K562 (cell line): ENCODE data around the gene NLGN4X. TPM values are rescaled to one million over a fixed set of nuclear protein-coding genes. Genes with fewer than 3 reads are reported as not detected.

ENCODE experiments used
- ATAC-seq: fragments of 200-7000 bp; cut with Tn5 transposase; 3 replicates; pipeline ENCODE4 v1.9.1; 2020; ENCODE audit warnings: moderate library complexity
- BruUV-seq: library from RNA; stranded (reverse); fragments of 400-500 nt; replicated peaks from 2 replicates; lab custom pipeline; 2021; lab: Mats Ljungman, UMichigan
- CTCF ChIA-PET: fragments of 300-600 bp; formaldehyde crosslinking; extraction: SDS; loops from one replicate; lab custom pipeline; 2021; ENCODE audit warnings: low intra/inter-chr PET ratio; lab: Yijun Ruan, JAX
- POLR2A ChIA-PET: fragments of 300-600, 350-650 bp; sonication (Branson Sonifier 250); formaldehyde crosslinking; extraction: SDS; loops from one replicate; lab custom pipeline; 2021; ENCODE audit warnings: antibody characterized with exemption, inconsistent platforms; lab: Yijun Ruan, JAX
- DNase-seq, 4 experiments: peaks; one replicate each; pipeline versions ENCODE4 v3.0.0 to v3.0.0-alpha.2; 2011 to 2018; ENCODE audit warnings: low spot score in 3 of 4, mixed read lengths in 3 of 4; ENCODE audit errors: extremely low read depth in 1 of 4
- FAIRE-seq: peaks from 2 replicates; lab custom pipeline; 2011; peaks lifted over from hg19 to GRCh38; lab: Jason Lieb, UNC
- H2AFZ ChIP-seq: 2 replicates; pipeline ENCODE4 v1.6.0; 2011; ENCODE audit warnings: low read depth, low read length, control low read depth, inconsistent platforms
- H3K27ac ChIP-seq: fragments of 200-600 bp; 3 replicates; pipeline ENCODE4 v1.8.0; 2011; ENCODE audit warnings: low read depth, mild to moderate bottlenecking, control low read depth, inconsistent platforms, low read length, moderate library complexity, mixed read lengths; ENCODE audit errors: extremely low read depth
- H3K27me3 ChIP-seq, 2 experiments: fragments of 300-600 bp in 1 of 2; 2 replicates in 1 of 2; 3 replicates in 1 of 2; pipeline versions ENCODE4 v1.6.0 to v1.8.0; 2011; ENCODE audit warnings: inconsistent platforms in 2 of 2, low read length in 2 of 2, mild to moderate bottlenecking in 1 of 2, mixed read lengths in 1 of 2, moderate library complexity in 1 of 2; ENCODE audit not compliant: control insufficient read depth in 2 of 2, insufficient read depth in 2 of 2
- H3K36me3 ChIP-seq: fragments of 300-600 bp; 3 replicates; pipeline ENCODE4 v1.8.0; 2011; ENCODE audit warnings: mild to moderate bottlenecking, low read length, inconsistent platforms; ENCODE audit not compliant: control insufficient read depth, insufficient read depth
- H3K4me1 ChIP-seq, 2 experiments: fragments of 200-600 bp in 1 of 2; replicated peaks in 1 of 2; 2 replicates in 1 of 2; 3 replicates in 1 of 2; pipeline versions ENCODE4 v1.5.1 to v1.8.0; 2011; ENCODE audit warnings: inconsistent platforms in 2 of 2, low read length in 2 of 2, mild to moderate bottlenecking in 1 of 2, mixed read lengths in 1 of 2, moderate library complexity in 1 of 2; ENCODE audit not compliant: control insufficient read depth in 2 of 2, insufficient read depth in 2 of 2
- H3K4me2 ChIP-seq: 2 replicates; pipeline ENCODE4 v1.6.1; 2011; ENCODE audit warnings: low read length, control low read depth, inconsistent platforms, mixed read lengths; ENCODE audit not compliant: insufficient read depth
- H3K4me3 ChIP-seq: fragments of 200-600 bp; sonication (generic), shearing (Covaris generic); 2 replicates; pipeline ENCODE4 v1.5.1; 2016; ENCODE audit warnings: control low read depth, inconsistent platforms
- H3K79me2 ChIP-seq: fragments of 200-600 bp; 3 replicates; pipeline ENCODE4 v1.8.0; 2011; ENCODE audit warnings: low read length, inconsistent platforms; ENCODE audit not compliant: control insufficient read depth, insufficient read depth
- H3K9ac ChIP-seq, 2 experiments: 2 replicates each; pipeline versions ENCODE4 v1.6.0 to v1.6.1; 2011; ENCODE audit warnings: low read depth in 2 of 2, low read length in 2 of 2, control low read depth in 1 of 2, inconsistent platforms in 1 of 2, mild to moderate bottlenecking in 1 of 2, mixed read lengths in 1 of 2; ENCODE audit not compliant: insufficient read depth in 1 of 2
- H3K9me1 ChIP-seq: one replicate; pipeline ENCODE4 v1.6.0; 2011; ENCODE audit warnings: inconsistent platforms, mild to moderate bottlenecking, low read length, moderate library complexity; ENCODE audit not compliant: control insufficient read depth, insufficient read depth
- H3K9me3 ChIP-seq: replicated peaks from 2 replicates; pipeline ENCODE4 v1.5.1; 2011; ENCODE audit warnings: low read depth, low read length, inconsistent platforms; ENCODE audit not compliant: control insufficient read depth, insufficient read depth
- H4K20me1 ChIP-seq: replicated peaks from 2 replicates; pipeline ENCODE4 v1.6.1; 2011; ENCODE audit warnings: low read length, inconsistent platforms, mixed read lengths; ENCODE audit not compliant: control insufficient read depth, insufficient read depth
- DIDO1 ChIP-seq: fragments of 450-650 bp; IDR thresholded peaks from 2 replicates; pipeline ENCODE4 v1.6.1; 2016; ENCODE audit warnings: low read depth, missing biosample characterization, missing genetic modification characterization
- EHMT2 ChIP-seq: fragments of 450-650 bp; IDR thresholded peaks from 2 replicates; pipeline ENCODE4 v1.6.1; 2018; ENCODE audit warnings: antibody characterized with exemption
- EZH2 ChIP-seq: IDR thresholded peaks from 2 replicates; pipeline ENCODE4 v1.6.1; 2012; ENCODE audit warnings: low read depth, mild to moderate bottlenecking, inconsistent platforms, low read length, borderline replicate concordance
- GABPA ChIP-seq: fragments of 200-800 bp; sonication (Bioruptor generic); conservative IDR thresholded peaks from 2 replicates; pipeline ENCODE4 v1.6.1; 2016; ENCODE audit warnings: low read depth, missing genetic modification characterization, missing compliant biosample characterization
- HES1 ChIP-seq: fragments of 450-650 bp; IDR thresholded peaks from 2 replicates; pipeline ENCODE4 v1.6.1; 2016; ENCODE audit warnings: low read depth, mild to moderate bottlenecking, moderate library complexity
- NCOA2 ChIP-seq, 2 experiments: fragments of 450-650 bp; IDR thresholded peaks; 2 replicates each; pipeline ENCODE4 v1.6.1; 2018; ENCODE audit warnings: mild to moderate bottlenecking in 2 of 2, moderate library complexity in 1 of 2; ENCODE audit not compliant: partially characterized antibody in 2 of 2
- SMARCA5 ChIP-seq: fragments of 450-650 bp; IDR thresholded peaks from 2 replicates; pipeline ENCODE4 v1.6.1; 2016
- TGIF2 ChIP-seq: sonication (generic); formaldehyde crosslinking; IDR thresholded peaks from 2 replicates; pipeline ENCODE4 v1.8.1; 2022; ENCODE audit warnings: mild to moderate bottlenecking, missing genetic modification reagents, moderate library complexity
- XRCC4 ChIP-seq: IDR thresholded peaks from one replicate; pipeline ENCODE4 v1.6.1; 2011; ENCODE audit not compliant: insufficient read depth, insufficient read length; ENCODE audit errors: extremely low read depth
- ZFP1 ChIP-seq: fragments of 450-650 bp; formaldehyde crosslinking; IDR thresholded peaks from 2 replicates; pipeline ENCODE4 v1.4.0; 2020; ENCODE audit warnings: mild to moderate bottlenecking, mixed read lengths
- ZNF77 ChIP-seq: fragments of 250-450 bp; sonication (Bioruptor Pico); IDR thresholded peaks from 2 replicates; pipeline ENCODE4 v1.5.0; 2020
- WGBS: fragments of 100-300 bp; shearing (Covaris generic); methylation state at CpG from one replicate; pipeline ENCODE4 v1.1.6; 2016; ENCODE audit warnings: low coverage, mixed read lengths; ENCODE audit not compliant: insufficient coverage; ENCODE audit errors: missing lambda C conversion rate; 5-methylcytosine and 5-hydroxymethylcytosine counted together
- in situ Hi-C: fragments of 300-500 bp; cut with MboI; formaldehyde crosslinking; loops from 4 replicates; pipeline ENCODE4 v1.15.0; 2018; ENCODE audit warnings: inconsistent platforms, mixed read lengths
- intact Hi-C: fragments of 100-400 bp; cut with micrococcal nuclease; formaldehyde crosslinking; loops from 2 replicates; pipeline ENCODE4 v1.14.2; 2022
- polyA plus RNA-seq, 8 experiments: library from polyadenylated mRNA; depleted of rRNA in 4 of 8; stranded (reverse) in 5 of 8; unstranded in 3 of 8; fragments of >200 nt; fragmentation: Nextera tagmentation in 2 of 8; fragmentation: Illumina TruSeq in 1 of 8; extraction: Ambion mirVana in 2 of 8; extraction: Trizol in 1 of 8; gene quantifications; 2 replicates each; pipeline versions ENCODE4 v1.2.1 to v1.2.3, GENCODE V29; 2011 to 2014; ENCODE audit warnings: inconsistent platforms in 1 of 8, missing spikeins in 1 of 8
- total RNA-seq, 7 experiments: library from RNA; depleted of rRNA in 6 of 7; stranded (reverse); fragments of >200 nt in 6 of 7; fragmentation: Illumina TruSeq in 2 of 7; extraction: Trizol in 2 of 7; gene quantifications; 2 replicates each; pipeline versions ENCODE4 v1.2.1 to v1.2.3, GENCODE V29; 2011 to 2021; ENCODE audit warnings: low replicate concordance in 1 of 7

Gene NLGN4X
- total and polyA plus RNA-seq, 9 of the 15 experiments (the other 6 are each of a cell fraction or from before 2014, with no cell fraction given): 0.07 TPM; not detected in 8

- Histone ChIP-seq H3K36me3 (no peaks in the 10 kb centered on the region), H3K9me3 (no peaks in the 10 kb centered on the region), H3K79me2 (no peaks in the 10 kb centered on the region), H3K9me1 (no peaks in the 10 kb centered on the region), H3K27ac (no peak overlapping the region), H3K4me1 (no peaks in the 10 kb centered on the region), H3K4me3 (no peak overlapping the region), H3K9ac (no peak overlapping the region), H2AFZ (no peak overlapping the region), H3K27me3 (no peaks in the 10 kb centered on the region), H3K4me2 (no peak overlapping the region), H4K20me1 (no peaks in the 10 kb centered on the region)
- DNase-seq (no peak), FAIRE-seq (no peak), ATAC-seq (no peak)
- BruUV-seq: no TSS peak
- CTCF ChIA-PET: no interaction called here
- WGBS: 0% methylated on average over 1 of the region's 3 CpGs
- in situ Hi-C loops (no loop called here), intact Hi-C loops (no loop called here)
- POLR2A ChIA-PET: no interaction called here
- TF ChIP-seq EZH2: no peak
- TF ChIP-seq XRCC4: no peak
Measured at GRCh38 chrX:6262959-6263358, 34.3 kb upstream of the NLGN4X start.

- in situ Hi-C loops: no loop called here
- CTCF ChIA-PET: no interaction called here
- H3K27ac ChIP-seq: no peak overlapping the region
- H4K20me1 ChIP-seq: no peaks in the 10 kb centered on the region
- 0% methylated on average over 2 of the region's 3 CpGs for WGBS
- BruUV-seq: no TSS peak
- no peaks in the 10 kb centered on the region for H3K9me1 ChIP-seq
- H3K27me3 ChIP-seq: no peaks in the 10 kb centered on the region
- no peak for DNase-seq
- ATAC-seq: no peak
- H3K36me3 ChIP-seq: no peaks in the 10 kb centered on the region
- H3K4me3 ChIP-seq: no peak overlapping the region
- H3K4me2 ChIP-seq: no peak overlapping the region
- intact Hi-C loops: no loop called here
- H3K9me3 ChIP-seq: no peaks in the 10 kb centered on the region
- H3K79me2 ChIP-seq: no peaks in the 10 kb centered on the region
- FAIRE-seq: no peak
- no peak for TF ChIP-seq ZNF77
- no peak for TF ChIP-seq SMARCA5
- TF ChIP-seq DIDO1 (tag): no peak
- TF ChIP-seq HES1: no peak
- no peak for TF ChIP-seq TGIF2 (CRISPR knock-in tag)
- TF ChIP-seq NCOA2 (IDR thresholded peaks at IDR 0.05; ENCODE audit: partially characterized antibody in 2 of 2): no peak
- TF ChIP-seq GABPA: no peak
- no peak for TF ChIP-seq ZFP1
- TF ChIP-seq EHMT2: no peak
- no peaks in the 10 kb centered on the region for H3K4me1 ChIP-seq
- POLR2A ChIA-PET: no interaction called here
- H2AFZ ChIP-seq: no peak overlapping the region
- H3K9ac ChIP-seq: no peak overlapping the region
Measured at GRCh38 chrX:6257025-6257424, 28.4 kb upstream of the NLGN4X start.
